Spinal cord (tissue), 10 donors: ENCODE data around the gene MORF4L1. TPM values are rescaled to one million over a fixed set of nuclear protein-coding genes. Genes with fewer than 3 reads are reported as not detected.

ENCODE experiments used
- DNase-seq, 6 donors: peaks; one replicate each; pipeline versions ENCODE4 v3.0.0 to v3.0.0-alpha.2; 2013 to 2015; ENCODE audit warnings: low spot score in 6 of 6, low read depth in 4 of 6
- H3K27ac ChIP-seq: one replicate; pipeline ENCODE4 v1.5.1; 2013; ENCODE audit warnings: low read depth, low read length, control low read depth
- H3K27me3 ChIP-seq: one replicate; pipeline ENCODE4 v1.6.1; 2013; ENCODE audit warnings: low read length; ENCODE audit not compliant: control insufficient read depth, insufficient read depth
- H3K36me3 ChIP-seq: one replicate; pipeline ENCODE4 v1.6.1; 2013; ENCODE audit warnings: low read length; ENCODE audit not compliant: control insufficient read depth, insufficient read depth
- H3K4me1 ChIP-seq: one replicate; pipeline ENCODE4 v1.6.1; 2013; ENCODE audit warnings: low read length; ENCODE audit not compliant: control insufficient read depth, insufficient read depth
- H3K4me3 ChIP-seq: one replicate; pipeline ENCODE4 v1.5.1; 2013; ENCODE audit warnings: low read depth, low read length, control low read depth
- H3K9me3 ChIP-seq: one replicate; pipeline ENCODE4 v1.6.1; 2013; ENCODE audit warnings: low read length; ENCODE audit not compliant: control insufficient read depth, insufficient read depth
- WGBS: methylation state at CpG from one replicate; pipeline ENCODE4 v1.1.5; 2013; ENCODE audit warnings: missing lambda C conversion rate; ENCODE audit not compliant: insufficient coverage; 5-methylcytosine and 5-hydroxymethylcytosine counted together
- polyA plus RNA-seq, 2 donors: library from polyadenylated mRNA; unstranded; fragments of 120-200 nt; gene quantifications; one replicate each; pipeline ENCODE4 v1.2.1, GENCODE V29; 2013; ENCODE audit not compliant: insufficient read length in 2 of 2
- total RNA-seq, 2 donors: library from RNA; depleted of rRNA in 1 of 2; stranded (reverse); fragments of 120-200 nt in 1 of 2; fragments of >200 nt in 1 of 2; gene quantifications; one replicate each; pipeline versions ENCODE4 v1.2.3 to v1.2.4, GENCODE V29; 2013 to 2014
- donor health status: healthy.

Gene MORF4L1
- total and polyA plus RNA-seq, 4 donors = 468 to 713 (median 648) TPM

GRCh38 chr15:78937132-78937739 is 64.5 kb downstream of the MORF4L1 start:
- Histone ChIP-seq H3K27ac (peak overlapping the region; percentile 67), H3K9me3 (no peaks in the 10 kb centered on the region), H3K27me3 (no peaks in the 10 kb centered on the region), H3K4me1 (peaks cover 23% of the 10 kb centered on the region), H3K36me3 (peaks cover 5% of the 10 kb centered on the region), H3K4me3 (no peak overlapping the region)
- 58% methylated on average over 9 of the region's 14 CpGs for WGBS
- DNase-seq = peak in 1 of 6 donors; percentile 69

- 100% methylated on average over 2 of the region's 6 CpGs for WGBS
- Histone ChIP-seq H3K9me3 (no peaks in the 10 kb centered on the region), H3K27me3 (no peaks in the 10 kb centered on the region), H3K4me3 (no peak overlapping the region), H3K27ac (no peak overlapping the region), H3K4me1 (peaks cover 11% of the 10 kb centered on the region), H3K36me3 (peaks cover 5% of the 10 kb centered on the region)
- DNase-seq = no peak
These were observed 66.2 kb downstream of the MORF4L1 start for GRCh38 chr15:78938658-78939488.

GRCh38 chr15:78942741-78943140 is 70.1 kb downstream of the MORF4L1 start:
- no peak for DNase-seq
- Histone ChIP-seq H3K9me3 (no peaks in the 10 kb centered on the region), H3K27ac (no peak overlapping the region), H3K36me3 (no peaks in the 10 kb centered on the region), H3K4me1 (peaks cover 17% of the 10 kb centered on the region), H3K4me3 (no peak overlapping the region), H3K27me3 (peaks cover 5% of the 10 kb centered on the region)
- 89% methylated on average over 4 of the region's 4 CpGs for WGBS

GRCh38 chr15:78943692-78944091 is 71.0 kb downstream of the MORF4L1 start:
- Histone ChIP-seq H3K4me1 (peaks cover 17% of the 10 kb centered on the region), H3K27ac (no peak overlapping the region), H3K27me3 (peaks cover 5% of the 10 kb centered on the region), H3K9me3 (no peaks in the 10 kb centered on the region), H3K4me3 (no peak overlapping the region), H3K36me3 (no peaks in the 10 kb centered on the region)
- peak in 2 of 6 donors; percentile 11 to 49 for DNase-seq
- WGBS = 47% methylated on average over 6 of the region's 7 CpGs

- Histone ChIP-seq H3K36me3 (no peaks in the 10 kb centered on the region), H3K27ac (no peak overlapping the region), H3K9me3 (no peaks in the 10 kb centered on the region), H3K4me3 (peak overlapping the region; percentile 45), H3K4me1 (peaks cover 17% of the 10 kb centered on the region), H3K27me3 (peaks cover 5% of the 10 kb centered on the region)
- 34% methylated on average over 11 of the region's 12 CpGs for WGBS
- DNase-seq = no peak
These were observed 71.5 kb downstream of the MORF4L1 start for GRCh38 chr15:78944202-78944625.

GRCh38 chr15:78944669-78945407 is 72.1 kb downstream of the MORF4L1 start, which contains the start of gene CTSH:
CTSH (minus strand) TSS chr15:78945046; CDS start chr15:78944981, 65 bp downstream.
- H3K27me3 ChIP-seq = peaks cover 5% of the 10 kb centered on the region
- H3K9me3 ChIP-seq = no peaks in the 10 kb centered on the region
- 1% methylated on average over 62 of the region's 71 CpGs for WGBS
- peak in 2 of 6 donors; percentile 77 to 80 for DNase-seq
- H3K4me1 ChIP-seq = peaks cover 17% of the 10 kb centered on the region
- H3K36me3 ChIP-seq = no peaks in the 10 kb centered on the region
- H3K27ac ChIP-seq = no peak within 1 kb of the TSS
- peak within 1 kb of the TSS; percentile 45 for H3K4me3 ChIP-seq

GRCh38 chr15:78946493-78946892 is 73.8 kb downstream of the MORF4L1 start:
- DNase-seq = no peak
- Histone ChIP-seq H3K9me3 (no peaks in the 10 kb centered on the region), H3K4me1 (peaks cover 17% of the 10 kb centered on the region), H3K4me3 (no peak overlapping the region), H3K27ac (no peak overlapping the region), H3K27me3 (peaks cover 5% of the 10 kb centered on the region), H3K36me3 (no peaks in the 10 kb centered on the region)
- WGBS = 100% methylated on average over 1 of the region's 5 CpGs

- WGBS = 95% methylated on average over 3 of the region's 5 CpGs
- Histone ChIP-seq H3K27ac (no peak overlapping the region), H3K27me3 (peaks cover 5% of the 10 kb centered on the region), H3K36me3 (no peaks in the 10 kb centered on the region), H3K9me3 (no peaks in the 10 kb centered on the region), H3K4me3 (no peak overlapping the region), H3K4me1 (peaks cover 17% of the 10 kb centered on the region)
- DNase-seq = no peak
These were observed 74.8 kb downstream of the MORF4L1 start for GRCh38 chr15:78947506-78947905.
